GM12892 (cell line): ENCODE data around the gene HMCN2.
"Not testable (repeated sequence)": the region's sequence is repeated elsewhere in the genome, so short reads cannot be mapped to it uniquely, and the experiment has no call there.

Experiments
- DNase-seq: peaks from one replicate; pipeline ENCODE4 v3.0.0; 2011; ENCODE audit not compliant: insufficient read length
- FAIRE-seq: peaks from 2 replicates; lab custom pipeline; 2011; peaks lifted over from hg19 to GRCh38; lab: Jason Lieb, UNC
- POLR2A ChIP-seq: IDR thresholded peaks from 2 replicates; pipeline ENCODE4 v1.6.1; 2011; ENCODE audit warnings: low read depth, low read length, control low read depth
- POLR2AphosphoS5 ChIP-seq: IDR thresholded peaks from 2 replicates; pipeline ENCODE4 v1.6.1; 2011; ENCODE audit warnings: low read depth, low read length, control low read depth
- TAF1 ChIP-seq: IDR thresholded peaks from 2 replicates; pipeline ENCODE4 v1.6.1; 2011; ENCODE audit warnings: low read depth, mild to moderate bottlenecking, control low read depth, low read length, borderline replicate concordance

The HMCN2 gene

DNA sequence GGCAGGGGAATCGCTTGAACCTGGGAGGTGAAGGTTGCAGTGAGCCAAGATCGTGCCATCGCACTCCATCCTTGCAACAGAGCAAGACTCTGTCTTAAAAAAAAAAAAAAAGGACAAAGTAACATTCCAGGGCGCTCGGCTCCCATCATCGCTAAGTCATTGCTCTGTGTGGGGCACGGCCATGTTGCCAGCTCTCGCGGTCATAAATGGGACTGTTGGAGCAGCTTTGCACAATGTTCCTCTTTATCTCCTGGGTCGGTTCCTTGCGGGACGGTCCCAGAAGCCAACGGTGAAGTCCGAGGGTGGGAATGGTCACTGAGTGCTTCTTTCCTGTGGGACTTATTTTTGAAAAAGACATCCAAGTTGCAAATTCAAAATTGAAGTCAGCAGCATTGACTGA, 65.5 kb downstream of the HMCN2 start:
- TF ChIP-seq POLR2A (no peak), TAF1 (no peak), POLR2AphosphoS5 (no peak)
- no peak for FAIRE-seq
- no peak for DNase-seq

DNA sequence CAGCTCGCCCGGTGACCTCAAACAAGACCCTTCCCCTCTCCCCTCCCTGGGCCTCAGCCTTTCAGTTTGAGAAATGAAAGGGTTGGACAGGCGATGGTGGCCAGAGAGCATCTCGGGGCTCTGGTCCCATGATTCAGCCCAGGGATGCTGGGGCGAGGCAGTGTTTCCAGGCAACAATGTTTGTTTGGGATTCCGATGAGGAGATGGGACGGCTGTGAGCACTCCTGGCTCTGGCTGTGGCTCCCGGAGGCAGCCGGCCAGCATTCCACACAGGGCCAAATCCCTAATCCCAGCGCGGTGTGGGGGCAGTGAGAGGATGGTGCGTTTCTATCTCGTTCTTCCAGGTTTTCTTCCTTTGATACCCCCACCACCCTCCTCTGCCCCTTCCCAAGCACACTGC, 66.0 kb downstream of the HMCN2 start:
- FAIRE-seq, result no peak
- DNase-seq, result no peak
- no peak for TF ChIP-seq TAF1

DNA sequence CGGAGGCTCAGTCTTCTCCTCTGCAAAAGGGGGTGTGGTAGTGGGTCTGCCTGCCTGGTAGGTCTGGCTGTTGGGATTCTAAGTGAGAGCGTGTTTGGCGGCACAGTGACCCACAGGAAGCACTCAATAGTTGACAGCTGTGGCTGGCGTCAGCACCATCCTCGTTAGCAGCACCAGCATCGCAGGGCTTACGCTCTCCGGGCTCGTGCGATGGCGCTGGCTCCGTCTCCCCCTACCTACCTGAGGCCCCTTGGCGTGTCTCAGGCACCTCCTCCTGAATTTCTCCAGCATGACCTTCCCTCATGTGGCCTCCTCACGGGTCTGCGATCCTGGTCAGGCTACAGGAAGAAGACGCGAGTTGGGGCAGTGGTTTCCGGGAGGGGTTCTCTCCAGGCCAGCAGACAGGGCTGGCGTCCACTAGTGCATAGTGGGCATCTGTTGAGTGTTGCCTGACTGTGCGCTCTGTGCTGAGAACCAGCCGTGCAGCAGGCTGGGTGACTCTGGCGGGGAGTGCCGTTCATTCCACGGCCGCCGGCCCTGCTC, 66.9 kb downstream of the HMCN2 start:
- no peak for FAIRE-seq
- DNase-seq, result no peak
- no peak for TF ChIP-seq POLR2A

DNA sequence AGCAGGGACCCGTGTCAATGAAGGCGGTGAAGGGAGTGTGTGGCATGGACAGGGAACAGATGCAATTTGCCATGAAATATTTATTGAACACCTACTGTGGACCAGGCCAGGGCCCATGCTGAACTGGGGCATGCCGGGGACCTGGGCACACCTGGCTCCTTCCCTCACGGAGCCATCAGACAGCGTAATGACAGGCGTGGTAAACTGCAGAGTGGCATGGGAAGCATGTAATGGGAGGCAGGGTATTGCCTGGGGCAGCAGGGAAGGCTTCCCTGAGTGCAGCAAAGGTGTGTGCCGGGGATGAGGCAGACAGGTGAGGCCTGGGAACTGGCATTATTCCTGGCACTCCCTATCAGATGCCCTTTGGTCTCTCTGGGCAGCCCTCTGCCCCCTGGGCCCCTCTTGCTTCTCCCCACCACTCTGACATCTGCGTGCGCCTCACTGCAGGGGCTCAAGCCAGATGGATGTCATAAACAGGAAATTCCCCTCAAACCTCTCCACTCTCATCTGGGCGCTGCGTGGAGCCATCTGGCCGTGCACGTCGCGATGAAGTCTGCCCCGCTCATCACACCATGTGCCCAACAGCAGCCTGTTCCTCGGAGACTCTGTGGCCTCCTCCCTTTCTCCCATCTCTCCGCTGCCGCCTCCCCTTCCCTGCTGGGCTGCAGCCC, 67.6 kb downstream of the HMCN2 start:
- no peak for FAIRE-seq

DNA sequence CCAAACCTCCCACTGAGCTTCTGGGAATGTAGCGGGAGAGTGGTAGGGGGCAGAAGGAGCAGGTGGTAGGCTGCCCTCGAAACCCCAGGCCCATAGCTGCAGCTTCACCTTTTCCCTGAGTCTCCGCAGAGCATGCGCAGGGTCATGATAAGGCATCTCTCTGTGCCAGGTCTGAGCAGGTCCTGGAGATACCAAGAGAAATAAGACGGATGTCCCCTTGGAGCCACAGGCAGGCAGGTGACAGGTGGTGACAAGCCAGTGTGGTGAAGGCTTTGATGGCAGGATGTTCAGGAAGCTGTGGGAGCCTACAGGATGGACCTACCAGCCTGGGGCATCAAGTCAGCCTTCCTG, 68.1 kb downstream of the HMCN2 start:
- DNase-seq (no peak), FAIRE-seq (no peak)
- TF ChIP-seq POLR2AphosphoS5 (no peak), POLR2A (no peak), TAF1 (no peak)

More for the DNA sequence above, 67.6 kb downstream of the HMCN2 start:
- no peak for DNase-seq
- no peak for TF ChIP-seq POLR2AphosphoS5
- no peak for TF ChIP-seq POLR2A
- no peak for TF ChIP-seq TAF1

DNA sequence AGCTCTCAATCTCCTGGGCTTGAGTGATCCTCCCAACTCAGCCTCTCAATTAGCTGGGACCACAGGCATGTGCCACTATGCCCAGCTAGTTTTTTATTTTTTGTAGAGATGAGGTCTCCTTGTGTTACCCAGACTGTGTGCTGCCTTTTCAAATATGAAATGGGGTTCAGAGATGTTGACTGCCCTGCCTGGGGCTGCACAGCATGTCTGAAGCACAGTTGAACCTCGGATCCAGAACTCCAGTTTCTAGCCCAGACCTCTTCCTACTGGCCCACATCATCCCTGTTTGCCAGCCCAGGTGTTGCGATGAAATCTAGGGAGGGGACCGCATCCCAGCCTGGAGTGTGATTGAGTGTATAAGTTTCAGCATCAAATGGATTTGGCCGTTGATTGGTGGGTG, 69.4 kb downstream of the HMCN2 start:
- no peak for TF ChIP-seq POLR2A
- TF ChIP-seq TAF1, result no peak
- TF ChIP-seq POLR2AphosphoS5, result no peak
- no peak for DNase-seq
- no peak for FAIRE-seq

DNA sequence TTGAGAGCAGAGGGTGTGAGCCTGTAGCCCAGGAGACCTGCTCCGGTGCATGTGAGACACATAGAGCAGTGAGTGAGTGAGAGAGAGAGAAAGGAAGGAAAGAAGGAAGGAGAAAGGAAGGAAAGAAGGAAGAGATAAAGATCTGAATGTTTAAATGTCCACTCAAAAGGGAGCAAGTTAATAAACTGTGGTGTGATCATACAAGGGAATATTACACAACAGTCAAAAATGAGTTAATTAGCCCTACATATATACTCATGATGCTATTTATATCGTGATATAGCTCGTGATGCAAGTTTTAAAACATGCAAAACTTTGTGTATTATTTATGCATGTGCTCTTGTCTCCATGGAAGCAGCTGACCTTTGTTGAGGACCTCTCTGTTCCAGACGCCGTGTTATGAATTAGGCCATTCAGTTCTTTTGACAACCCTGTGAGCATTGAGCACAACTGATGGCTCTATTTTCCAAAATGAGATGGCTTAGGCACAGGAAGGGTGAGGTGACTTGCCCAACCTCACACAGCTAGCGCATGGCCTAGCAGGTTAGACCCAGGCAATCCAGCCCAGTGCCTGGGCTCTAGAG, 70.6 kb downstream of the HMCN2 start:
- FAIRE-seq (no peak), DNase-seq (no peak)
- TF ChIP-seq POLR2AphosphoS5 (no peak), TAF1 (no peak), POLR2A (no peak)

DNA sequence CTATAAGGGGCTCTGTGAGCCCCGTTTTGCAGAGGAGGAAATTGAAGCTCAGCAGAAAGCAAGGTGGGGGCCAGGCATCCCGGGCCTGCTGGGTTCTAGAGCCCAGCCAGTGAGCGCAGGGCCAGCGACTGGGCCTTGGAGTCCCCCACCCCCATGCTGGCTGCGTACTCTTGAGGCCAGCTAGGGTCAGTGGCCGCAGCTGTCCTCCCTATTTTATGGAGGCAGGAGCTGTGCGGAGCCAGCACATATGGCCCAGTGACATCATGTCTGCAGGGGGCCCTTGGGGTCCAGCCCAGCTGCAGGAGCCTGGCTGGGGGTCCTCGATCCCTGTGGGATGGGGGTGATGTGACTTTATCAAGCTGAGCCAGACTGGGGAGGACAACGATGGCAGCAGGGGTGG, 71.3 kb downstream of the HMCN2 start:
- DNase-seq (no peak), FAIRE-seq (no peak)
- no peak for TF ChIP-seq POLR2A
- no peak for TF ChIP-seq POLR2AphosphoS5
- TF ChIP-seq TAF1, result no peak

DNA sequence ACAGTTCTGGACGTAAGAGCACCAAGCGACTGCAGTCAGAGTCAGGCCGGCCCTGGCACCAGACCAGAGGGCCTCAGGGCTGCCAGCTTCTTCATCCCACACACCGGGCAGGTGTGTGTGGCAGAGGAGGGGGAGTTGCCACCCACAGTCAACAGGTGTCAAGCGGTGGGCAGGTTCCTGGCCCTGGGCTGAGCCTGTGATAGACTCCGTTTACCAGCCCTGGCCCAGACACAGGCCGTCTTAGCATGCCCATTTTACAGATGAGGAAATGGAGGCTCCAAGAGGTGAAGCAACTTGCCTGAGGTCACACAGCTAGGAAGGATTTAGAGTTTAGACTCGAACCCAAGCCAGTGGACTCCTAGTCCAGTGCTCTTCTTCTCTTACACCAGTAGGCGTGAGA, 71.8 kb downstream of the HMCN2 start:
- no peak for DNase-seq
- no peak for TF ChIP-seq POLR2A
- no peak for TF ChIP-seq TAF1
- no peak for TF ChIP-seq POLR2AphosphoS5
- no peak for FAIRE-seq

DNA sequence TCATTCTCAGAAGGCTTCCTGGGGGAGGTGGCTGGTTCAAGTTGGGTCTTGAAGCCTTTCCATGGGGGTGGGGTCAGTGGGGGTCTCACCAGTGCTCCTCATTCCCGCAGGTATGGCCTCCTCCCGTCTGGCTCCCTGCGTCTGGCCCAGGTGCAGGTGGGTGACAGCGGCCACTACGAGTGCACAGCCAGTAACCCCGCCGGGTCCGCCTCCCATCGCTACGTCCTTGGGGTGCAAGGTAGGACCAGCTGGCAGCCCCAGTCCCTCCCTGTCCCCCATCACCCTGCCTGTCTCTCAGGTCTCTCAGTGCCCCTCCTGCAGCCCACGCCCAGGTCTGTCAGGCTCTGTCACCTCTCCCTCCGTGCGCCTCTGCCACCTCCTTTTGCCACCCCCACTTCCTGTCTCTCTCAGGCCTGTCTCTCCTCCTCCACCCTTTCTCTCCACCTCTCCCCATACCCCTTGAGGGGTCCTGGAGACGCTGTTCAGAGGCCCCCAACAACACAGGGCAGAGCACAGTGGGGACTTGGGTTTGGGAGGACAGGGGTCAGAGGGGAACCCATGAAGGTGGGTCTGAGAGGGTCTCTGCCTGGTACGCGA, 72.3 kb downstream of the HMCN2 start:
- DNase-seq, result no peak
- FAIRE-seq, result no peak
- TF ChIP-seq TAF1, result no peak
- TF ChIP-seq POLR2AphosphoS5, result no peak
- no peak for TF ChIP-seq POLR2A

DNA sequence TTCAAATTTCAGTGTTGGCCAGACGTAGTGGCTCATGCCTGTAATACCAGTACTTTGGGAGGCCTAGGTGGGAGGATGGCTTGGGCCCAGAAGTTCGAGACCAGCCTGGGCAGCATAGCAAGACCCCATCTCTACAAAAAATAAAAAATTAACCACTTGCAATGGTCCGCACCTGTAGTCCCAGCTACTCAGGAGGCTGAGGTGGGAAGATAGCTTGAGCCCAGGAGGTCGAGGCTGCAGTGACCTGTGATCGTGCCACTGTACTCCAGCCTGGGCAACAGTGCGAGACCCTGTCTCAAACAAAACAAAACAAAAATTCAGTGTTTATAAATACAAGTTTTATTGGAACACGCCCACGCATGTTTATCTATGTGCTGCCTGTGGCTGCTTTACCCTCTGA, 73.3 kb downstream of the HMCN2 start:
- FAIRE-seq, DNase-seq: not testable (repeated sequence)

DNA sequence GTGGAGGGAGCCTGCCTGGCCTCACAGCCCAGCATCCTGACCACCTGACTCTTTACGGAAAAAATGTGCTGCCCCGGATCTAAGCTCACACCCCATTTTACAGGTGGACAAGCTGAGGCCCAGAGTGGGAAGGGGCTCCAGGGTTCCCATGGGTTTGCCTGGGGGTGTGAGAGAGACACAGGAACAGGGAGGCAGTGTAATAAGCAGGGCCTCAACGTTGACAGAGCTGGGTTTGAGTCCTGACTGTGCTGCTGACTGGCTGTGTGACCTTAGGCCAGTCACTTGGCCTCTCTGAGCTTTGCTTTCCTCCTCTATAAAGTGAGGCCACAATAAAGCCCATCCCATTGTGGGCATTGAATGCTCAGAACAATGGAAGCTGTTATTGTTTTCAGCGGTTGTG, 73.7 kb downstream of the HMCN2 start:
- TF ChIP-seq POLR2AphosphoS5 (no peak), TAF1 (no peak), POLR2A (no peak)
- FAIRE-seq, result no peak
- no peak for DNase-seq

DNA sequence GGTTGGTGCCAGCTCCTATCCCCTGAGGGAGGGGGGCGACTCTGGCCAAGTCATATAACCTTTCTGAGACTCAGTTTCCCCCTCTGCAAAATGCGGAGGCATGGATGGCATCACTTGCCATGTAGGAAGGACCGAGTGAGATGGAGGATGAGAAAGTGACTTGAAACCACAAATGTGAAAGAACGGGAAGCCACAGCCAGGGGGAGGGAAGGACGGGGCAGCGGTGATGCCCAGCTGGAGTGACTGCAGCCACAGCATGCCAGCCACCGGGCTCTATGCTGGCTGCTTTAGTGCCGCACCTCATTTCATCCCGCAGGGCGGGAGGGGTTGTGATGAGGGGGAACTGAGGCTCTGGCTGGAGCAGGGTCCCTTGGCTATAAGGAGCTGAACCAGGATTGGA, 74.5 kb downstream of the HMCN2 start:
- DNase-seq (no peak), FAIRE-seq (no peak)
- no peak for TF ChIP-seq POLR2AphosphoS5
- TF ChIP-seq TAF1, result no peak
- no peak for TF ChIP-seq POLR2A

DNA sequence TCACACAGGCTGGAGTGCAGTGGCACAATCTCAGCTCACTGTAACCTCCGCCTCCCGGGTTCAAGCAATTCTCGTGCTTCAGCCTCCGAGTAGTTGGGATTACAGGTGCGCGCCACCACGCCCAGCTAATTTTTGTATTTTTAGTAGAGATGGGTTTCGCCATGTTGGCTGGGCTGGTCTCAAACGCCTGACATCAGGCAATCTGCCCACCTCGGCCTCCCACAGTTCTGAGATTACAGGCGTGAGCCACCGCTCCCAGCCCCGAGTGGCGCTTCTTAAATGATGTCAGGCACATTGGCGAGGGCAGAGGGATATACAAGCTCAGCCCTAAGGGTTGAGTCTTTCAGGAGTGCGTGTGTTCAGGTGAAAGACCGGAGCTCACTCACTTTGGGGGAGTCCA, 75.0 kb downstream of the HMCN2 start:
- not testable (repeated sequence) for FAIRE-seq, DNase-seq

DNA sequence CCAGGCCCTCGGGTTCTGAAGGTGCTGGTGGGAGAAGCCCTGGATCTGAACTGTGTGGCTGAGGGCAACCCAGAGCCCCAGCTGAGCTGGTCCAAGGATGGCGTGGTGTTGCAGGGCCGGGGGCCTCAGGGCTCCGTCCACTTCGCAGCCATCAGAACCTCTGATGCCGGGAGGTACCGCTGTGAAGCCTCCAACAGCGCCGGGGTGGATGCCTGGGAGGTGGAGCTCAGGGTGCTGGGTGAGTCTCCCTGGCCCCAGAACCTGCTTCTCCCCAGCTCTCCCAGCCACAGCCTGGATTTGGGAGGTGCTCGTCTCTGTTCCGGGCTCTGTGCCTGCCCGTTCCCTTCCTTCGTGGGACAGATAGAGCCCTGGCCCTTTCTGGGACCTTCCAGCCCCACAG, 75.6 kb downstream of the HMCN2 start:
- no peak for FAIRE-seq
- TF ChIP-seq TAF1 (no peak), POLR2AphosphoS5 (no peak), POLR2A (no peak)

More for the DNA sequence above, 75.6 kb downstream of the HMCN2 start:
- DNase-seq, result no peak
